Activated CD4-positive, alpha-beta T cell treated with anti-CD3 and anti-CD28 coated beads for 36 hours (primary cell): Measurements from ENCODE around the gene UBR1. TPM values are rescaled to one million over a fixed set of nuclear protein-coding genes. Genes with fewer than 3 reads are reported as not detected.
"Not testable (repeated sequence)": the region's sequence is repeated elsewhere in the genome, so short reads cannot be mapped to it uniquely, and the experiment has no call there.

Experiments
- ATAC-seq: fragments of 200-7000 bp; cut with Tn5 transposase; one replicate; pipeline ENCODE4 v1.10.0; 2021; ENCODE audit warnings: mild to moderate bottlenecking, moderate library complexity
- CTCF ChIA-PET: fragments of 350-600 bp; sonication (Branson Sonifier 250); formaldehyde crosslinking; loops from one replicate; lab custom pipeline; 2021; ENCODE audit warnings: antibody characterized with exemption; lab: Charles Lee
- POLR2A ChIA-PET: fragments of 350-600 bp; sonication (Branson Sonifier 250); formaldehyde crosslinking; loops from one replicate; lab custom pipeline; 2021; ENCODE audit warnings: antibody characterized with exemption, inconsistent platforms; lab: Charles Lee
- DNase-seq: peaks from one replicate; pipeline ENCODE4 v3.0.0-alpha.2; 2020
- H3K27ac Mint-ChIP-seq: one replicate; pipeline ENCODE4 v1.8.0; 2021; ENCODE audit warnings: mixed read lengths
- H3K27me3 Mint-ChIP-seq: one replicate; pipeline ENCODE4 v1.8.0; 2021; ENCODE audit warnings: mixed read lengths
- H3K36me3 Mint-ChIP-seq: one replicate; pipeline ENCODE4 v1.8.0; 2021; ENCODE audit warnings: low read depth, mixed read lengths
- H3K4me1 Mint-ChIP-seq: one replicate; pipeline ENCODE4 v1.8.0; 2021; ENCODE audit warnings: mixed read lengths
- H3K4me3 Mint-ChIP-seq: one replicate; pipeline ENCODE4 v1.8.0; 2021; ENCODE audit warnings: mild to moderate bottlenecking, moderate library complexity, mixed read lengths
- H3K9me3 Mint-ChIP-seq: one replicate; pipeline ENCODE4 v1.8.0; 2021; ENCODE audit warnings: low read depth, mixed read lengths
- intact Hi-C, 2 experiments: fragments of 100-400 bp; cut with DNase I in 1 of 2; cut with micrococcal nuclease in 1 of 2; formaldehyde crosslinking; loops; one replicate each; pipeline versions ENCODE4 v1.14.2 to v1.15.1; 2022 to 2024; cut with DNase I, micrococcal nuclease
- total RNA-seq, 2 experiments: library from RNA; stranded (reverse); gene quantifications; one replicate each; pipeline ENCODE4 v1.2.3, GENCODE V29; 2021

UBR1 gene
- total RNA-seq, 2 experiments from 2014 or later, result 26.8 to 30.6 TPM

- intact Hi-C loops, result no loop called here
- no peaks in the 10 kb centered on the region for H3K4me1 Mint-ChIP-seq
- no peak for DNase-seq
- H3K36me3 Mint-ChIP-seq, result peaks cover 58% of the 10 kb centered on the region
- no peaks in the 10 kb centered on the region for H3K27me3 Mint-ChIP-seq
- ChIA-PET POLR2A (no interaction called here), CTCF (interaction anchor here (0.6 kb wide), 1 partner anchor 55 kb away, joined by 4 read pairs; no protein-coding TSS in a partner anchor)
- no peaks in the 10 kb centered on the region for H3K9me3 Mint-ChIP-seq
- ATAC-seq, result no peak
- no peak overlapping the region for H3K27ac Mint-ChIP-seq
- no peak overlapping the region for H3K4me3 Mint-ChIP-seq
Observed at GRCh38 chr15:43056696-43057095, 49.1 kb downstream of the UBR1 start.

- ChIA-PET POLR2A (no interaction called here), CTCF (interaction anchor here (0.8 kb wide), 1 partner anchor 10 kb away, joined by 3 read pairs; no protein-coding TSS in a partner anchor)
- Mint-ChIP-seq H3K36me3 (peaks cover 48% of the 10 kb centered on the region), H3K27ac (no peak overlapping the region), H3K9me3 (no peaks in the 10 kb centered on the region), H3K4me1 (no peaks in the 10 kb centered on the region), H3K27me3 (no peaks in the 10 kb centered on the region), H3K4me3 (no peak overlapping the region)
- no peak for DNase-seq
- intact Hi-C loops, result no loop called here
- ATAC-seq, result no peak
Observed at GRCh38 chr15:43052860-43053259, 53.0 kb downstream of the UBR1 start.

DNA sequence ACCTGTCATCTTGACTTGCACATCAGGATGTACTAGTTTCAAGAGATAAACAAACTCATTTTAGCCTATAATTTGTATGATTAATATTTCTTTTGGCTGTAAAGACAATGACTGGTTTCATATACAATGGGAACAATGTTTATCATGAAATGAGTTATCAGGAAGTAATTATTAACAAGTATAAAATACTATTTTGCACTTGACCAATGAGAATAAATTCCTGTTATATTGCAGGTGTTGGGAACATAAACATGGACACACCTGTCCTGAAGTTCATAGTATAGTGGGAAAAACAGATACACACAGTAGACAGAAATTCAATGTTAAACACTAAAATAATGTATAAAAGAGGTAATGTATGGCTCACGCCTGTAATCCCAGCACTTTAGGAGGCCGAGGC, 56.9 kb downstream of the UBR1 start:
- intact Hi-C loops, result no loop called here
- H3K9me3 Mint-ChIP-seq, result no peaks in the 10 kb centered on the region
- no peak overlapping the region for H3K4me3 Mint-ChIP-seq
- no peak for DNase-seq
- H3K36me3 Mint-ChIP-seq, result peaks cover 51% of the 10 kb centered on the region
- POLR2A ChIA-PET, result no interaction called here
- no peaks in the 10 kb centered on the region for H3K4me1 Mint-ChIP-seq
- H3K27me3 Mint-ChIP-seq, result no peaks in the 10 kb centered on the region
- CTCF ChIA-PET, result no interaction called here
- ATAC-seq, result no peak
- H3K27ac Mint-ChIP-seq, result no peak overlapping the region

DNA sequence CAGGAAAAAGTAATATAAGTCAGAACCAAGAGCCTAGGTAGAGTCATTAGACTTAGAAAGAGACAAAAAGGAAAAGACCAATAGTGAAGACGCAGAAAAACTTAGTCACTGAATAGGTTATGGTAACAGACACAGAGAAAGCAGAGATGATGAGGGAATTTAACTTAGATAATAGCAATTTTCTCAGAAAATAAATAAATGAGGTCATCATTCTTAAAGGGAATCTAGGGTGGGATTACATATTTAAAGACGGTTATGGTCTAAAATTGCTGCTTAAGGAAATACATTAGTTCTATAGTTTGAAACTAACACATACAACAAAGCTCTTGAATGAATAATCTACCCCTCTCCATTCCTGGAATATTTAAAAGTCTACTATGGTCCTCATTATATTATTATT, 59.4 kb downstream of the UBR1 start:
- no peaks in the 10 kb centered on the region for H3K27me3 Mint-ChIP-seq
- H3K36me3 Mint-ChIP-seq, result peaks cover 51% of the 10 kb centered on the region
- H3K4me1 Mint-ChIP-seq, result no peaks in the 10 kb centered on the region
- intact Hi-C loops, result no loop called here
- no peaks in the 10 kb centered on the region for H3K9me3 Mint-ChIP-seq
- no peak overlapping the region for H3K4me3 Mint-ChIP-seq
- POLR2A ChIA-PET, result no interaction called here
- no peak for ATAC-seq
- H3K27ac Mint-ChIP-seq, result no peak overlapping the region
- CTCF ChIA-PET, result no interaction called here
- no peak for DNase-seq

DNA sequence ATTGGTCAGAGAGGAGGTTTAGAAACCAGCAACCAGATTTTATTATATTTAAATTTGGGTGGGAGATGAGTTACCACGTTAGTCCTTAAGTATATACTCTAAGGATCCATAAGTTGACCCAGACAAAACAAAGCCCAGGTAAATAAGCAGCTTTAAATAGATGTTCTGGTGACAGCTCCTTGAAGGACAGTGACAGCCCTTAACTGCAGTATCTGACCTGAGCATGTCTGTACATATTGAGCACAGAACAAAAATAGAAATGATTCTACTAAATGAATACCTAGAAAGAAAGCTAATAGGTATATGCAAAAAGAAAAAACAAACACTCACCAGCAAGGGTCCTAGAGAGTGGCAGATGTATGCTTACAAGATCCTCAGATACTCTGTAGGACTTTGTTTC, 63.0 kb downstream of the UBR1 start:
- ChIA-PET POLR2A (no interaction called here), CTCF (no interaction called here)
- ATAC-seq (no peak), DNase-seq (no peak)
- intact Hi-C loops, result no loop called here
- Mint-ChIP-seq H3K4me3 (no peak overlapping the region), H3K27me3 (no peaks in the 10 kb centered on the region), H3K27ac (no peak overlapping the region), H3K36me3 (peaks cover 52% of the 10 kb centered on the region), H3K9me3 (peaks cover 3% of the 10 kb centered on the region), H3K4me1 (no peaks in the 10 kb centered on the region)

DNA sequence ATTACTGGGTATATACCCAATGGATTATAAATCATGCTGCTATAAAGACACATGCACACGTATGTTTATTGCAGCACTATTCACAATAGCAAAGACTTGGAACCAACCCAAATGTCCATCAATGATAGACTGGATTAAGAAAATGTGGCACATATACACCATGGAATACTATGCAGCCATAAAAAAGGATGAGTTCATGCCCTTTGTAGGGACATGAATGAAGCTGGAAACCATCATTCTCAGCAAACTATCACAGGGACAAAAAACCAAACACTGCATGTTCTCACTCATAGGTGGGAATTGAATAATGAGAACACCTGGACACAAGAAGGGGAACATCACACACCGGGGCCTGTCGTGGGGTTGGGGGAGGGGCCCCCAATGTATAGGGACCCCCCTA, 64.8 kb downstream of the UBR1 start:
- CTCF ChIA-PET, intact Hi-C loops, H3K27me3 Mint-ChIP-seq, H3K27ac Mint-ChIP-seq, H3K9me3 Mint-ChIP-seq, H3K4me3 Mint-ChIP-seq, H3K4me1 Mint-ChIP-seq, POLR2A ChIA-PET, ATAC-seq, DNase-seq: not testable (repeated sequence)
- H3K36me3 Mint-ChIP-seq, result peaks cover 55% of the 10 kb centered on the region

DNA sequence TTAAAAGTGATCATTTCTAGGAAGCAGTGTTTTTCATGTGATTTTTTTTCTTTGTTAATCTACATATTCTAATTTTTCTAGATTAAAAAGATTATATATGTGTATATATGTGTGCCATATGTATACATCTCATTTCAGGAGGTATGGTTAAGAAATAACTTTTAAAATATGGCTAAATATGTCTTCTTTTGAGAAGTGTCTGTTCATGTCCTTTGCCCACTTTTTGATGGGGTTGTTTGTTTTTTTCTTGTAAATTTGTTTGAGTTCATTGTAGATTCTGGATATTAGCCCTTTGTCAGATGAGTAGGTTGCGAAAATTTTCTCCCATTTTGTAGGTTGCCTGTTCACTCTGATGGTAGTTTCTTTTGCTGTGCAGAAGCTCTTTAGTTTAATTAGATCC, 70.6 kb downstream of the UBR1 start:
- H3K4me1 Mint-ChIP-seq, H3K27me3 Mint-ChIP-seq, H3K9me3 Mint-ChIP-seq, CTCF ChIA-PET, H3K27ac Mint-ChIP-seq, H3K4me3 Mint-ChIP-seq, ATAC-seq, intact Hi-C loops, DNase-seq, POLR2A ChIA-PET: not testable (repeated sequence)
- peaks cover 28% of the 10 kb centered on the region for H3K36me3 Mint-ChIP-seq

DNA sequence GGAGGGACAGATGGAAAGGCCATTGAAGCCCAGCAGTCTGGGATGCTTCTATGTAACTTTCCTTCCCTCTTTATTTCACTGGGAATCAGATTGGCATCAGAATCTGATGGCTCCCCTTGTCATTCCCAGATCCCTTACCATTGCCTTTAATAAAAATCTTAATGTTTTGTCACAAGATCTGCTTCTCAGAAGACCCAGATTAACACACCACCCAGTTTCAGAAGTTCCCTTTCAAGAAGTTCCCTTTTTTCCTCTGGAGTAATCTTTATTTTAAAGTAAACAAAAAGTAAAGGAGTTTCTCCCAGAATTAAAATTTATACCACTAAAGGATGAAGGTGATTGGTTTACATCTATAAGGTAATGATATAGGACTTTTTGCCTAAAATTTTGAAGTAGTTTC, 76.4 kb downstream of the UBR1 start:
- Mint-ChIP-seq H3K4me1 (peaks cover 3% of the 10 kb centered on the region), H3K36me3 (peaks cover 28% of the 10 kb centered on the region), H3K9me3 (no peaks in the 10 kb centered on the region), H3K4me3 (no peak overlapping the region), H3K27ac (no peak overlapping the region), H3K27me3 (no peaks in the 10 kb centered on the region)
- DNase-seq, result no peak
- CTCF ChIA-PET, result no interaction called here
- no peak for ATAC-seq
- POLR2A ChIA-PET, result no interaction called here
- intact Hi-C loops, result no loop called here

GRCh38 chr15:43025150-43025549, 80.7 kb downstream of the UBR1 start:
- ChIA-PET POLR2A (no interaction called here), CTCF (no interaction called here)
- H3K4me3 Mint-ChIP-seq, result no peak overlapping the region
- intact Hi-C loops, result no loop called here
- H3K27ac Mint-ChIP-seq, result no peak overlapping the region
- H3K27me3 Mint-ChIP-seq, result no peaks in the 10 kb centered on the region
- H3K4me1 Mint-ChIP-seq, result peaks cover 3% of the 10 kb centered on the region
- H3K36me3 Mint-ChIP-seq, result peaks cover 33% of the 10 kb centered on the region
- DNase-seq, result no peak
- no peak for ATAC-seq
- no peaks in the 10 kb centered on the region for H3K9me3 Mint-ChIP-seq

DNA sequence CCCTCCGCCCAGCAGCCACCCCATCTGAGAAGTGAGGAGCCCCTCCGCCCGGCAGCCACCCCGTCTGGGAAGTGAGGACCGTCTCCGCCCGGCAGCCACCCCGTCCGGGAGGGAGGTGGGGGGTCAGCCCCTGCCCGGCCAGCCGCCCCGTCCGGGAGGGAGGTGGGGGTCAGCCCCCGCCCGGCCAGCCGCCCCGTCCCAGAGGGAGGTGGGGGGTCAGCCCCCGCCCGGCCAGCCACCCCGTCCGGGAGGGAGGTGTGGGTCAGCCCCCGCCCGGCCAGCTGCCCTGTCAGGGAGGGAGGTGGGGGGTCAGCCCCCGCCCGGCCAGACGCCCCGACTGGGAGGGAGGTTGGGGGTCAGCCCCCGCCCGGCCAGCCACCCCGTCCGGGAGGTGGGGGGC, 91.2 kb downstream of the UBR1 start:
- H3K36me3 Mint-ChIP-seq, result peaks cover 34% of the 10 kb centered on the region
- H3K4me3 Mint-ChIP-seq, ATAC-seq, H3K4me1 Mint-ChIP-seq, H3K27ac Mint-ChIP-seq, POLR2A ChIA-PET, H3K27me3 Mint-ChIP-seq, CTCF ChIA-PET, DNase-seq, intact Hi-C loops, H3K9me3 Mint-ChIP-seq: not testable (repeated sequence)

- Mint-ChIP-seq H3K4me3 (no peak overlapping the region), H3K27me3 (no peaks in the 10 kb centered on the region), H3K4me1 (no peaks in the 10 kb centered on the region), H3K9me3 (no peaks in the 10 kb centered on the region), H3K27ac (no peak overlapping the region), H3K36me3 (peaks cover 41% of the 10 kb centered on the region)
- no peak for DNase-seq
- ATAC-seq, result no peak
- CTCF ChIA-PET, result no interaction called here
- intact Hi-C loops, result no loop called here
- POLR2A ChIA-PET, result no interaction called here
Observed at GRCh38 chr15:43009206-43009605, 96.6 kb downstream of the UBR1 start.

DNA sequence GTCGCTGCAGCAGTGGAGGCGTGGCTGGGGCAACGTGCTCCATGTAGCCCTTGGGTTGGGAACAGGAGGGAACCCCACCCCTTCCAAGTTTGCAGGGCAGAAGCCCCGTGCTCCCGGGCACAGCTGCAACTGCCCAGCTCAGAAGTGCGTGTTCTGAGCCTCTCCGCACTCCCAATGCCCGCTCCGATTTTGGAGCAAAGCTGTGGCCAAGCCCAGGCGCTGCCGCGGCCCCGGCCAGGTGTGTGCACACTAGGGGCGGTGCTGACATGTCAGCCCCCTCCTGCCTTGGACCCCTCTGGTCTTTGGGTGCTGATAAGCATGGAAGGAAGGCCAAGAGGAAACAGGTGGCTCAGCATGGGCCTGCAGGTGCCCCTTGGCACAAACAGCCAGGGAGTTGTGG, 97.7 kb downstream of the UBR1 start:
- ChIA-PET CTCF (interaction anchor here (0.6 kb wide), 1 partner anchor 54 kb away, joined by 3 read pairs; no protein-coding TSS in a partner anchor), POLR2A (no interaction called here)

GRCh38 chr15:43007551-43007950, 98.3 kb downstream of the UBR1 start:
- ATAC-seq (no peak), DNase-seq (no peak)
- ChIA-PET CTCF (interaction anchor here (1.3 kb wide), 1 partner anchor 9 kb away, joined by 3 read pairs; no protein-coding TSS in a partner anchor), POLR2A (no interaction called here)
- no peaks in the 10 kb centered on the region for H3K4me1 Mint-ChIP-seq
- H3K36me3 Mint-ChIP-seq, result peaks cover 44% of the 10 kb centered on the region
- H3K9me3 Mint-ChIP-seq, result no peaks in the 10 kb centered on the region
- no peak overlapping the region for H3K27ac Mint-ChIP-seq
- H3K4me3 Mint-ChIP-seq, result no peak overlapping the region
- no peaks in the 10 kb centered on the region for H3K27me3 Mint-ChIP-seq
- intact Hi-C loops, result no loop called here

More for the DNA sequence above, 97.7 kb downstream of the UBR1 start:
- H3K9me3 Mint-ChIP-seq, result no peaks in the 10 kb centered on the region
- no peaks in the 10 kb centered on the region for H3K27me3 Mint-ChIP-seq
- H3K4me1 Mint-ChIP-seq, result no peaks in the 10 kb centered on the region
- peaks cover 43% of the 10 kb centered on the region for H3K36me3 Mint-ChIP-seq
- DNase-seq (no peak), ATAC-seq (no peak)
- intact Hi-C loops, result no loop called here
- no peak overlapping the region for H3K4me3 Mint-ChIP-seq
- no peak overlapping the region for H3K27ac Mint-ChIP-seq
